Activated naive CD4-positive, alpha-beta T cell treated with anti-CD3 and anti-CD28 coated beads, Interleukin-2, amount 10 ng/mL, durations not matched to agents 5 hours and 36 hours (primary cell): Measurements from ENCODE around the gene FOXL3. TPM values are rescaled to one million over a fixed set of nuclear protein-coding genes. Genes with fewer than 3 reads are reported as not detected.

ENCODE experiments used
- total RNA-seq, 2 experiments: library from RNA; stranded (reverse); gene quantifications; one replicate each; pipeline ENCODE4 v1.2.3, GENCODE V29; 2021

Gene FOXL3
- not detected for total RNA-seq

GRCh38 chr7:289756-290553 lies at the start of gene FOXL3:
FOXL3 (plus strand) TSS chr7:290170; CDS start chr7:290170, 0 bp downstream.

Other genes with a start within 250 kb of the FOXL3 start
- gene FAM20C, start 97.6 kb upstream of the FOXL3 start, total RNA-seq: 1 to 10 TPM; 1.2 to 1.3 TPM
- under 1 TPM; 0.48 to 0.60 TPM for gene PDGFA, start 229.7 kb downstream of the FOXL3 start, total RNA-seq